Esophagus muscularis mucosa (tissue), 4 donors: Measurements from ENCODE around the gene GATA6. TPM values are rescaled to one million over a fixed set of nuclear protein-coding genes. Genes with fewer than 3 reads are reported as not detected.

Experiments
- DNase-seq: peaks from one replicate; pipeline ENCODE4 v3.0.0-alpha.2; 2017; ENCODE audit errors: extremely low spot score
- H3K27ac ChIP-seq, 4 donors: fragments of 200-600 bp; sonication (generic); replicated peaks in 1 of 4; 1 replicate in 3 of 4; 2 replicates in 1 of 4; pipeline ENCODE4 v1.5.1; 2016 to 2019; ENCODE audit warnings: mild to moderate bottlenecking in 1 of 4
- H3K27me3 ChIP-seq, 4 donors: fragments of 200-600 bp; sonication (generic); one replicate each; pipeline versions ENCODE4 v1.5.1 to v1.6.0; 2016 to 2019
- H3K36me3 ChIP-seq, 4 donors: fragments of 200-600 bp; sonication (generic); one replicate each; pipeline ENCODE4 v1.5.1; 2016 to 2019
- H3K4me1 ChIP-seq, 4 donors: fragments of 200-600 bp; sonication (generic); one replicate each; pipeline ENCODE4 v1.5.1; 2016 to 2019
- H3K4me3 ChIP-seq, 4 donors: fragments of 200-600 bp; sonication (generic); 1 replicate in 2 of 4; 2 replicates in 2 of 4; pipeline ENCODE4 v1.5.1; 2016 to 2019; ENCODE audit warnings: mild to moderate bottlenecking in 4 of 4, moderate library complexity in 1 of 4
- H3K9me3 ChIP-seq, 4 donors: fragments of 200-600 bp; sonication (generic); 1 replicate in 3 of 4; 2 replicates in 1 of 4; pipeline ENCODE4 v1.5.1; 2016 to 2019
- CTCF ChIP-seq, 3 experiments: fragments of 200-600 bp in 2 of 3; fragments of 450-650 bp in 1 of 3; sonication (generic) in 2 of 3; IDR thresholded peaks; one replicate each; pipeline ENCODE4 v1.5.1; 2017 to 2019; ENCODE audit warnings: antibody characterized with exemption in 3 of 3, mild to moderate bottlenecking in 2 of 3, moderate library complexity in 1 of 3
- EP300 ChIP-seq: sonication (generic); formaldehyde crosslinking; IDR thresholded peaks from one replicate; pipeline ENCODE4 v1.6.1; 2017; ENCODE audit warnings: antibody characterized with exemption
- POLR2A ChIP-seq: fragments of 450-650 bp; IDR thresholded peaks from one replicate; pipeline ENCODE4 v1.6.1; 2017; ENCODE audit warnings: antibody characterized with exemption, moderate library complexity, mild to moderate bottlenecking, low read depth
- POLR2AphosphoS5 ChIP-seq, 2 donors: sonication (generic); formaldehyde crosslinking; IDR thresholded peaks; one replicate each; pipeline ENCODE4 v1.6.1; 2017; ENCODE audit warnings: antibody characterized with exemption in 2 of 2
- WGBS: methylation state at CpG from one replicate; pipeline ENCODE4 v1.1.5; 2018; 5-methylcytosine and 5-hydroxymethylcytosine counted together
- intact Hi-C: fragments of 100-400 bp; cut with DNase I; formaldehyde crosslinking; loops from one replicate; pipeline ENCODE4 v1.15.1; 2023
- total RNA-seq, 4 donors: library from RNA; depleted of rRNA; stranded (reverse); fragments of >200 nt; gene quantifications; one replicate each; pipeline versions ENCODE4 v1.1.0 to v1.2.1, GENCODE V29; 2016

Gene GATA6
- total RNA-seq, 4 donors from 2014 or later, result 6.6 to 35.5 (median 12.5) TPM

DNA sequence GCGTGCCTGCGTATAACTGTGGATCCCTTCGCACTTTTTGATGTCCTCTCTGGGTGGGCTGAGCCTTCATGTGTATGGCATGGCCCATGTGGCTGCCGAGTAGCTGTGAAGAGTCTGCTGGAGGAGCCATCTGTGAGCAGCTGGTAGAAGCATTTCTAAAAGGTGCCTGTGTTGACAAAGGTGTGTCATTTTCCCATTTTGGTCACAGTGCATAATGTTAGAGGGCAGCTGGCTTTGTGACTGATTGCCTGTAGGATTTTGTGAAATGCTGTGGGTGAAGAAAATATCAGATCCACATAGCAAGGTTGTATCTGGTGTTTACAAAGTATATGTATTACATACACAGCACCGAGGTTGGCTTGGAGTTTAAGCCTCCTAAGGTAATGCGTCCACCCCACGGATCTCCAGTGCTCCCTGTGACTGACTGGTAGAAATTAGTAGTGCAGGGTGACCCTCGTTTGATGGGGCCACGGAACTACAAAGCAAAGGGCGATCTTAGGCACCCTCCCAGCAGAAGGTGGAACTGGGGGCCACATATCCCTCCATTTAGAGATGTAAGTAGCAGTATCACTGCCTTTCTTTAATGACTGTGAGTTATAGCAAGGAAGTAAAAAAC, 16.5 kb downstream of the GATA6 start:
- intact Hi-C loops, result no loop called here
- DNase-seq, result no peak

GRCh38 chr18:22186484-22186971, 17.1 kb downstream of the GATA6 start:
- Histone ChIP-seq H3K9me3 (no peaks in the 10 kb centered on the region), H3K36me3 (peaks cover 0 to 54% (median 22%) of the 10 kb centered on the region in 4 donors), H3K27ac (no peak overlapping the region), H3K27me3 (peaks cover 0 to 3% (median 0%) of the 10 kb centered on the region in 4 donors), H3K4me3 (no peak overlapping the region), H3K4me1 (peaks cover under 1 to 47% (median 29%) of the 10 kb centered on the region in 4 donors)
- DNase-seq, result no peak
- WGBS, result 91% methylated on average over 5 of the region's 6 CpGs
- intact Hi-C loops, result no loop called here
- no peak for TF ChIP-seq POLR2A
- TF ChIP-seq CTCF (IDR thresholded peaks at IDR 0.05), result no peak
- no peak for TF ChIP-seq EP300
- TF ChIP-seq POLR2AphosphoS5 (IDR thresholded peaks at IDR 0.05), result no peak

More for the DNA sequence above, 16.5 kb downstream of the GATA6 start:
- TF ChIP-seq CTCF (IDR thresholded peaks at IDR 0.05), result no peak
- TF ChIP-seq EP300, result no peak
- TF ChIP-seq POLR2A, result no peak
- TF ChIP-seq POLR2AphosphoS5 (IDR thresholded peaks at IDR 0.05), result no peak
- Histone ChIP-seq H3K36me3 (peaks cover 0 to 58% (median 23%) of the 10 kb centered on the region in 4 donors), H3K27me3 (peaks cover 0 to 3% (median 0%) of the 10 kb centered on the region in 4 donors), H3K9me3 (no peaks in the 10 kb centered on the region), H3K4me1 (peaks cover 0 to 43% (median 26%) of the 10 kb centered on the region in 4 donors), H3K4me3 (no peak overlapping the region), H3K27ac (no peak overlapping the region)
- 85% methylated on average over 10 of the region's 10 CpGs for WGBS

- peaks cover 20 to 51% (median 45%) of the 10 kb centered on the region in 4 donors for H3K4me1 ChIP-seq
- no peak for TF ChIP-seq POLR2A
- TF ChIP-seq POLR2AphosphoS5 (IDR thresholded peaks at IDR 0.05), result no peak
- TF ChIP-seq CTCF (IDR thresholded peaks at IDR 0.05), result no peak
- TF ChIP-seq EP300, result no peak
- H3K36me3 ChIP-seq, result peaks cover 0 to 32% (median 14%) of the 10 kb centered on the region in 4 donors
- intact Hi-C loops, result no loop called here
- H3K4me3 ChIP-seq, result no peak overlapping the region
- peak overlapping the region; percentile 31 to 79 (median 61) for H3K27ac ChIP-seq
- peak; percentile 90 for DNase-seq
- H3K9me3 ChIP-seq, result no peaks in the 10 kb centered on the region
- 74% methylated on average over 9 of the region's 11 CpGs for WGBS
- peaks cover 0 to 3% (median 0%) of the 10 kb centered on the region in 4 donors for H3K27me3 ChIP-seq
These were observed 19.3 kb downstream of the GATA6 start for GRCh38 chr18:22188559-22189267.

DNA sequence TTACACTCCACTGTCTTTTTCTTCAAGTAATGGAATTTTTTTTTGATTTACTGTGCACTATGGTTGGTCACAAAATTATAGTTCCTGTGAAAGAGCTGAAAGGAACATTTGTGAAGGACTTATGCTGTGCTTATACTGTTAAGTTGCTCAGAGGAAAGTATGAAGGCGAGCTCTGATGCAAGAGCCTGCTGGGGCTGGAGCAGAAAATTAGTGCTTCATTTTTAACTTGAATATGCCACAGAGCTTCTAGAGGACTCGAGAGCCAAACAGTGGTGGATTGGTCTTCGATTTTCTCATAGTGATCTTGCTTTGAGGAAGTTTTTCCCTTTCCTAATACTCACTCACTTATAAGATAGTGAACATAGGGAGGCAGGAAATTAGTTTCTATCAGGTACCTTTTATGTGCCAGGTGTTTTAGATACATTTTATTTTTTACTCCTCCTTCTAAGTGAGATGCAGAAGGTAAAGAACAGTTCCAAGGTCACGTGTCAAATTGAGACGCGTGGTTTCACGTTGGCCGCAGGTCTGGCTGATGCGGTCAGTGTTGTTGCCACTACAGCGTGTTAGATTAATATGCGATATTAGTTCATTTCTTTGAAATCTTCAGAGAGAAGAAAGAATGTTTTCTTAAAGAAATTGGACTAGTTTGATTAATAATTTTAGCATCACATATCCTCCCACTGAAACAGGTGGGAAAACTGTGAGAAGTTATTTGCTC, 20.2 kb downstream of the GATA6 start:
- DNase-seq, result peak; percentile 21
- intact Hi-C loops, result no loop called here
- Histone ChIP-seq H3K9me3 (no peaks in the 10 kb centered on the region), H3K4me1 (peaks cover 26 to 57% (median 44%) of the 10 kb centered on the region in 4 donors), H3K27me3 (peaks cover 0 to 3% (median 0%) of the 10 kb centered on the region in 4 donors), H3K4me3 (no peak overlapping the region), H3K27ac (peak overlapping the region; percentile 50 to 79 (median 72)), H3K36me3 (peaks cover 0 to 23% (median 8%) of the 10 kb centered on the region in 4 donors)
- WGBS, result 88% methylated on average over 11 of the region's 11 CpGs
- TF ChIP-seq CTCF (IDR thresholded peaks at IDR 0.05), result no peak
- TF ChIP-seq POLR2AphosphoS5 (IDR thresholded peaks at IDR 0.05), result no peak
- no peak for TF ChIP-seq EP300
- no peak for TF ChIP-seq POLR2A
